ENCODE measurements around the gene EPB41L4A.

DNA sequence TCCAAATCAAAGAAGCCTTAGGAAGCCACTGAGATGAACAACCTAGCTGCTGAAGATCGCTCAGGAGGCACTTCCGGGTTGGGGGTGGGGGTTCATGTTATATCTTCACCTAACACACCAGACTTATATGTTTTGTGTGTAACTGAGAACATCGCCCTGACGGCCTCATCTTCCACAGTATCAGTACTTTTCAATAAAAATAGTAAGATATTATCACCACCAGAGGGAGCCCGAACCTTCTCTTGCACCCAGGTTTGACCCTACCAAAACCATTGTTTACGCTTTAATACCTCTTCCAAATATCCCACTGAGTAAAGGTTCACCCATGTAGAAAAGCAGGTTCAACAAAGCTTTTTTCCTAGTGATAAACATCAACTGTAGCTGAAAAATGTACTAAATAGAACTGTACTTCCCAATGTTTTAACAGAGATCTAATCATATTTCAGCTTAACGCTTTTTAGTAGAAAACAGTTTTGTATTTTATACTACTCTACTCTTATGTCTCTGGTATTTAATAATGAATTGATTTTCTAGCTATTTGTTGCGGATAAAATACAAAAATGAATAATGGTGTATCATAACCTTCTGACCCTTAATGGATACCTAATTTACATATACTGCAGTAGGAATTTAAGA lies 244.0 kb downstream of the EPB41L4A start:
- TF ChIP-seq, protein P1, sequence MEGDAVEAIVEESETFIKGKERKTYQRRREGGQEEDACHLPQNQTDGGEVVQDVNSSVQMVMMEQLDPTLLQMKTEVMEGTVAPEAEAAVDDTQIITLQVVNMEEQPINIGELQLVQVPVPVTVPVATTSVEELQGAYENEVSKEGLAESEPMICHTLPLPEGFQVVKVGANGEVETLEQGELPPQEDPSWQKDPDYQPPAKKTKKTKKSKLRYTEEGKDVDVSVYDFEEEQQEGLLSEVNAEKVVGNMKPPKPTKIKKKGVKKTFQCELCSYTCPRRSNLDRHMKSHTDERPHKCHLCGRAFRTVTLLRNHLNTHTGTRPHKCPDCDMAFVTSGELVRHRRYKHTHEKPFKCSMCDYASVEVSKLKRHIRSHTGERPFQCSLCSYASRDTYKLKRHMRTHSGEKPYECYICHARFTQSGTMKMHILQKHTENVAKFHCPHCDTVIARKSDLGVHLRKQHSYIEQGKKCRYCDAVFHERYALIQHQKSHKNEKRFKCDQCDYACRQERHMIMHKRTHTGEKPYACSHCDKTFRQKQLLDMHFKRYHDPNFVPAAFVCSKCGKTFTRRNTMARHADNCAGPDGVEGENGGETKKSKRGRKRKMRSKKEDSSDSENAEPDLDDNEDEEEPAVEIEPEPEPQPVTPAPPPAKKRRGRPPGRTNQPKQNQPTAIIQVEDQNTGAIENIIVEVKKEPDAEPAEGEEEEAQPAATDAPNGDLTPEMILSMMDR (IDR thresholded peaks at IDR 0.05) = no peak
- no peak for TF ChIP-seq POLR2A (IDR thresholded peaks at IDR 0.05)

All from lower leg skin (tissue), 3 donors.